ENCODE data around the gene WDR59.

The WDR59 gene

GRCh38 chr16:75007443-75007842 is 22.5 kb upstream of the WDR59 start:
- TF ChIP-seq CTCF (IDR thresholded peaks at IDR 0.05; ENCODE audit: low read depth, low read length): no peak
- no peak for DNase-seq (ENCODE audit: extremely low read depth, low read depth)

- TF ChIP-seq CTCF (IDR thresholded peaks at IDR 0.05; ENCODE audit: low read depth, low read length): no peak
- no peak for DNase-seq (ENCODE audit: extremely low read depth, low read depth)
Observed at GRCh38 chr16:75005697-75006096, 20.8 kb upstream of the WDR59 start.

GRCh38 chr16:75004460-75004859 is 19.5 kb upstream of the WDR59 start:
- DNase-seq (ENCODE audit: extremely low read depth, low read depth): no peak
- TF ChIP-seq CTCF (IDR thresholded peaks at IDR 0.05; ENCODE audit: low read depth, low read length): no peak

- TF ChIP-seq CTCF (IDR thresholded peaks at IDR 0.05; ENCODE audit: low read depth, low read length): no peak
- DNase-seq (ENCODE audit: extremely low read depth, low read depth): no peak
Observed at GRCh38 chr16:75003931-75004330, 19.0 kb upstream of the WDR59 start.

GRCh38 chr16:75002474-75002873 is 17.6 kb upstream of the WDR59 start:
- no peak for DNase-seq (ENCODE audit: extremely low read depth, low read depth)
- no peak for TF ChIP-seq CTCF (IDR thresholded peaks at IDR 0.05; ENCODE audit: low read depth, low read length)

- TF ChIP-seq CTCF (IDR thresholded peaks at IDR 0.05; ENCODE audit: low read depth, low read length): no peak
- DNase-seq (ENCODE audit: extremely low read depth, low read depth): no peak
Observed at GRCh38 chr16:75000481-75001081, 15.7 kb upstream of the WDR59 start.

GRCh38 chr16:74999609-75000480 is 14.9 kb upstream of the WDR59 start:
- DNase-seq (ENCODE audit: extremely low read depth, low read depth): no peak
- TF ChIP-seq CTCF (IDR thresholded peaks at IDR 0.05; ENCODE audit: low read depth, low read length): no peak

Data from AG09319 (cell line).